ENCODE data around the gene TAOK2. TPM values are rescaled to one million over a fixed set of nuclear protein-coding genes. Genes with fewer than 3 reads are reported as not detected.

TAOK2 gene
- total RNA-seq, 1 donor from 2014 or later = 178 TPM

DNA sequence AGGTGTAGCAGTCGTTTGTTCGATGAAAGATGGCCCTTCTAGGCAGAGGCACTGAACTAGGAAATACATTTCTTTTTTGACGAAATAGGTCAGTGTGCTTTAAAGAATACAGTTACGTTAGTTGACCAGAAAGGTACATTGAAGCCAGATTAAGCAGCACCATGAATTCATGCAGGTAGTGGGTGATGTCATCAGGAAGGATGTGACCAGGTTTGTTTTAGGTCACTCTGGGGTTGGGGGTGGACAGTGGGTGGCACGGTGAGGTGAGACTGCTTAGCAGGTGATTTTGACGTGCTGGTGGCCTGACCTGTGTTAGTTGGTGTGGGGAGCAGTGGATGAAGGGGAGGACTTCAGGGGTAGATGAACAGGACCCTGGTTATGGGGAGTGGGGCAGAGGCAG, 25.9 kb downstream of the TAOK2 start:
- peak overlapping the region; percentile 65 for H3K4me3 Mint-ChIP-seq (ENCODE audit: unreplicated experiment)
- TF ChIP-seq CTCF (IDR thresholded peaks at IDR 0.05; ENCODE audit: unreplicated experiment) = no peak
- H3K27me3 Mint-ChIP-seq (ENCODE audit: unreplicated experiment) = peaks cover 42% of the 10 kb centered on the region
- peaks cover 32% of the 10 kb centered on the region for H3K4me1 Mint-ChIP-seq (ENCODE audit: unreplicated experiment)
- peaks cover 32% of the 10 kb centered on the region for H3K36me3 Mint-ChIP-seq (ENCODE audit: low read depth, unreplicated experiment)
- no peaks in the 10 kb centered on the region for H3K9me3 Mint-ChIP-seq (ENCODE audit: unreplicated experiment)
- no peak for DNase-seq (ENCODE audit: low spot score)
- peak overlapping the region; percentile 62 for H3K27ac Mint-ChIP-seq (ENCODE audit: unreplicated experiment)

DNA sequence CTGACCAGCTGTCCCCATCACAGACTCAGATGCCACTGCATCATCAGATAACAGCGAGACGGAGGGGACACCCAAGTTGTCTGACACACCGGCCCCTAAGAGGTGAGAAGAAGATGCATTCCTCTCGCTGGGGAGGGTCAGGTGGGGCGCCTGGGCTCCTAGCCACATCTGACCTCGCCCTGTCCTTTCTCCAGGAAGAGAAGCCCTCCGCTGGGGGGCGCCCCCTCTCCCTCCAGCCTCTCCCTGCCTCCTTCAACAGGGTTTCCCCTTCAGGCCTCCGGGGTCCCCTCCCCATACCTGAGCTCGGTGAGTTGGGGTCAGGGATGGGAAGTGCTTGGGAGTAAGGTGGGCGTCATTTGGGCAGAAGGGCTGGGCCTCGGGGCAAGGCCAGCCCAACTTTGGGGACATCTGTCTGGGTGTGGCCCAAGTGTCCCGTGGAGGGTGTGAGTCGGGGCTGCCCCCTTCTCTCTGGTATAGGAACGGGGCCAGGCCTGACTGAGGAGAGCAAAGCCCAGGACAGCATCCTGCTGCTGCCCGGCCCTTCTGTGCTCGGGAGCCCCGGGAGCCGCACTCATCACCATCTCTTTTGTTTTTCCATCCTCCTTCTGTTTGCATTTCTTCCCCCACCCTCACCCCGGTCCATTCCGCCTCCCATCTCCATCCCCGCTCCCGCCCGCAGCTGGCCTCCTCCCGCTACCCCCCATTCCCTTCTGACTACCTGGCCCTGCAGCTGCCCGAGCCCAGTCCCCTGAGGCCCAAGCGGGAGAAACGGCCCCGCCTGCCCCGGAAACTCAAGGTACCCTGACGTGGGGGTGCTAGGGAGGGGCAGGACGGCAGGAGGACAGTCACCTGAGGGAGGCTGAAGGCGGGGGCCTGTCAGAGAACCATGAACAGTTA, 27.3 kb downstream of the TAOK2 start:
- no peak overlapping the region for H3K4me3 Mint-ChIP-seq (ENCODE audit: unreplicated experiment)
- no peaks in the 10 kb centered on the region for H3K9me3 Mint-ChIP-seq (ENCODE audit: unreplicated experiment)
- no peak overlapping the region for H3K27ac Mint-ChIP-seq (ENCODE audit: unreplicated experiment)
- peaks cover 28% of the 10 kb centered on the region for H3K4me1 Mint-ChIP-seq (ENCODE audit: unreplicated experiment)
- peaks cover 37% of the 10 kb centered on the region for H3K27me3 Mint-ChIP-seq (ENCODE audit: unreplicated experiment)
- no peak for TF ChIP-seq CTCF (IDR thresholded peaks at IDR 0.05; ENCODE audit: unreplicated experiment)
- DNase-seq (ENCODE audit: low spot score) = no peak
- peaks cover 31% of the 10 kb centered on the region for H3K36me3 Mint-ChIP-seq (ENCODE audit: low read depth, unreplicated experiment)

- Mint-ChIP-seq H3K27ac (ENCODE audit: unreplicated experiment) (no peak overlapping the region), H3K4me3 (ENCODE audit: unreplicated experiment) (peak overlapping the region; percentile 47), H3K9me3 (ENCODE audit: unreplicated experiment) (no peaks in the 10 kb centered on the region), H3K27me3 (ENCODE audit: unreplicated experiment) (peaks cover 29% of the 10 kb centered on the region), H3K4me1 (ENCODE audit: unreplicated experiment) (peaks cover 20% of the 10 kb centered on the region), H3K36me3 (ENCODE audit: low read depth, unreplicated experiment) (peaks cover 27% of the 10 kb centered on the region)
- no peak for DNase-seq (ENCODE audit: low spot score)
- no peak for TF ChIP-seq CTCF (IDR thresholded peaks at IDR 0.05; ENCODE audit: unreplicated experiment)
Observed at GRCh38 chr16:30002614-30003346, 29.1 kb downstream of the TAOK2 start.

GRCh38 chr16:30003670-30004423, 30.2 kb downstream of the TAOK2 start:
- TF ChIP-seq CTCF (IDR thresholded peaks at IDR 0.05; ENCODE audit: unreplicated experiment) = no peak
- peak overlapping the region; percentile 77 for H3K27ac Mint-ChIP-seq (ENCODE audit: unreplicated experiment)
- no peak for DNase-seq (ENCODE audit: low spot score)

More at GRCh38 chr16:30003670-30004423, 30.2 kb downstream of the TAOK2 start:
- peaks cover 17% of the 10 kb centered on the region for H3K4me1 Mint-ChIP-seq (ENCODE audit: unreplicated experiment)
- no peaks in the 10 kb centered on the region for H3K9me3 Mint-ChIP-seq (ENCODE audit: unreplicated experiment)
- H3K36me3 Mint-ChIP-seq (ENCODE audit: low read depth, unreplicated experiment) = peaks cover 21% of the 10 kb centered on the region
- H3K4me3 Mint-ChIP-seq (ENCODE audit: unreplicated experiment) = no peak overlapping the region
- peaks cover 24% of the 10 kb centered on the region for H3K27me3 Mint-ChIP-seq (ENCODE audit: unreplicated experiment)
